Measurements from ENCODE around the gene PPP2R1B. TPM values are rescaled to one million over a fixed set of nuclear protein-coding genes. Genes with fewer than 3 reads are reported as not detected.

PPP2R1B gene
- total RNA-seq, 6 donors from 2014 or later = 11.3 to 31.8 (median 22.0) TPM

DNA sequence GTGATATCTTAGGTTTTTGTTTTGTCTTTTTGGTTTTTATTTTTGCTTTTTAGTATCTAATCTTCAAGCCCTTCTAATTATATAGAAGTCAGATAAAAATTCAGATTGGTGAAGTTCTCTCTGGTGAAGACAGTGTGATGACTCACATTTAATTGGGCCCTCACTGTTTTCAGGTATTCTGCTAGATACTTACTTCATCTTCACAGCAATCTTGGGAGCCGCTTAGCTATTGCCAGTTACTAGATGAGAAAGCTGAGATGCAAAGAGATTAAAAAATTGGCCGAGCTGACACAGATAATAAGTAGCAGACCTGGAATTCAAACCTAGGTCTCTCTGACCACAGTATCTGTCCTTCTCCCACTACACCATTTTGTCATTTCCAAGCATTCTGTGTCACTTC, 75.0 kb downstream of the PPP2R1B start:
- DNase-seq = no peak
- no peak for TF ChIP-seq CTCF (IDR thresholded peaks at IDR 0.05)
- no peak for TF ChIP-seq POLR2AphosphoS5 (IDR thresholded peaks at IDR 0.05)
- TF ChIP-seq EP300 (IDR thresholded peaks at IDR 0.05) = no peak
- no peak for TF ChIP-seq POLR2A (IDR thresholded peaks at IDR 0.05)
- no peaks in the 10 kb centered on the region for H3K9me3 ChIP-seq
- no peak overlapping the region for H3K27ac ChIP-seq
- H3K27me3 ChIP-seq = no peaks in the 10 kb centered on the region
- H3K36me3 ChIP-seq = peaks cover 6 to 28% (median 8%) of the 10 kb centered on the region in 4 donors
- ATAC-seq (ENCODE audit: low FRiP score in 2 of 2) = no peak
- no peak overlapping the region for H3K4me3 ChIP-seq
- H3K4me1 ChIP-seq = peaks cover 0 to 11% (median 7%) of the 10 kb centered on the region in 4 donors
- whole genome bisulfite sequencing, 2 donors = 97 to 100% methylated on average over 2 of the region's 2 CpGs

GRCh38 chr11:111688013-111688412, 78.2 kb downstream of the PPP2R1B start:
- no peak for TF ChIP-seq EP300 (IDR thresholded peaks at IDR 0.05)
- no peak for TF ChIP-seq POLR2A (IDR thresholded peaks at IDR 0.05)
- no peak for TF ChIP-seq POLR2AphosphoS5 (IDR thresholded peaks at IDR 0.05)
- no peak for TF ChIP-seq CTCF (IDR thresholded peaks at IDR 0.05)
- 97 to 98% methylated on average over 7 of the region's 7 CpGs for WGBS, 2 donors
- peaks cover 6 to 32% (median 8%) of the 10 kb centered on the region in 4 donors for H3K36me3 ChIP-seq
- H3K27me3 ChIP-seq = no peaks in the 10 kb centered on the region
- no peak for DNase-seq
- H3K4me3 ChIP-seq = no peak overlapping the region
- ATAC-seq (ENCODE audit: low FRiP score in 2 of 2) = no peak
- H3K4me1 ChIP-seq = no peaks in the 10 kb centered on the region
- H3K9me3 ChIP-seq = no peaks in the 10 kb centered on the region
- no peak overlapping the region for H3K27ac ChIP-seq

- H3K27ac ChIP-seq = no peak overlapping the region
- H3K4me1 ChIP-seq = no peaks in the 10 kb centered on the region
- DNase-seq (no peak), ATAC-seq (ENCODE audit: low FRiP score in 2 of 2) (no peak)
- 90 to 93% methylated on average over 2 of the region's 2 CpGs for WGBS, 2 donors
- peaks cover 4 to 20% (median 7%) of the 10 kb centered on the region in 4 donors for H3K36me3 ChIP-seq
- no peaks in the 10 kb centered on the region for H3K9me3 ChIP-seq
- no peaks in the 10 kb centered on the region for H3K27me3 ChIP-seq
- TF ChIP-seq POLR2AphosphoS5 (IDR thresholded peaks at IDR 0.05) (no peak), EP300 (IDR thresholded peaks at IDR 0.05) (no peak), CTCF (IDR thresholded peaks at IDR 0.05) (no peak), POLR2A (IDR thresholded peaks at IDR 0.05) (no peak)
- H3K4me3 ChIP-seq = no peak overlapping the region
These were observed 81.9 kb downstream of the PPP2R1B start for GRCh38 chr11:111684251-111684650.

DNA sequence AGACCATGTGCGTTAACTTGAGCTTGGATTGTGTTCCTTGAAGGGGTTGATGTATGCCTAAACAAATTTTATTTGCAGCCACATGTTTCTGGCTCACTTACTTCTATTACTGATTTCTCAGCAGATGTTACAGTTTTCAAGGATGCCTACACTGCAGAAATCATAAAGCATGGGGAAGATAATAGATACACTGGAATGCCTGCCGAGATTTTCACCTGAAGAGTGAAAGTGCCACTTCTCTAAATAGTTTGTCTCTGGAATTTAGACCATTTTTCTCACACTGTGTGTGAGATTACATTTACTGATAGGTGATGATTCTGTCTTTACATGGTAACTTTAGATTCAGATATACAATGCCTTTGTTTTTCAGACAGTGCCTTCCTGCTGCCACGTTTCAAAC, 82.4 kb downstream of the PPP2R1B start:
- TF ChIP-seq POLR2AphosphoS5 (IDR thresholded peaks at IDR 0.05) = no peak
- TF ChIP-seq POLR2A (IDR thresholded peaks at IDR 0.05) = no peak
- no peak for TF ChIP-seq CTCF (IDR thresholded peaks at IDR 0.05)
- no peak for TF ChIP-seq EP300 (IDR thresholded peaks at IDR 0.05)
- ATAC-seq (ENCODE audit: low FRiP score in 2 of 2) = no peak
- WGBS, 2 donors = 85 to 90% methylated on average over 3 of the region's 3 CpGs

DNA sequence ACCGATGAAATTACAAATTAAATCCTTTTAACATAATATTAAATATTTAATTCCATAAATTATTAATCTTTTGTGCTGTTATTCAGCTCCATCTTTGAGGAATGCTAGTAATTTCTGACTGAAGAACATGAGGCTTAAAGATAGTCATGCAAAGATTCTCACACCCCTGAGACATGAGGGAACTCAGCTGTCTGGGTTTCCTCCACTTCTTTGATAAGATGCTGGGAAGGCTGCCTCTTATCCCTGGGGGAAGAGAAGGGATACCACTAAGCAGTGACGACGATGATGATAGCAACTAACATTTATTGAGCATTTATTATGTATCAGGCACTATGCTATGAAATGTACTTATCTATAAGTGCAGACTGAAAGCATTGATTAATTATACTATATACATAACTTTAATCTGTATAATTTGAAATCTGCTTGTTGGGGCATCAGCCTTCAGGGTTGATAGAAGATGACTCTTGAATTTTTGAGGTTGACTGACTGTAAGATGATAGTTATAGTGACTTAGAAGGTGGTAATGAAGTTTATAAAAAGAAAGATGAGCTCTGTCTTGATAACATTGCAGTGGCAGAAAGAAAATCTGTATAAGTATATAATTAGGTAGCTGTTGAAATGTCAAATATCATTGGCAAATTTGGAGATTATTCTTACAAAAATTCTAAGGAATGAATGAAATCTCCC, 85.6 kb downstream of the PPP2R1B start:
- no peaks in the 10 kb centered on the region for H3K4me1 ChIP-seq
- DNase-seq (no peak), ATAC-seq (ENCODE audit: low FRiP score in 2 of 2) (no peak)
- no peaks in the 10 kb centered on the region for H3K9me3 ChIP-seq
- no peak overlapping the region for H3K4me3 ChIP-seq
- TF ChIP-seq POLR2A (IDR thresholded peaks at IDR 0.05) (no peak), CTCF (IDR thresholded peaks at IDR 0.05) (no peak), POLR2AphosphoS5 (IDR thresholded peaks at IDR 0.05) (no peak), EP300 (IDR thresholded peaks at IDR 0.05) (no peak)
- H3K27me3 ChIP-seq = no peaks in the 10 kb centered on the region
- peaks cover 0 to 4% (median 0%) of the 10 kb centered on the region in 4 donors for H3K36me3 ChIP-seq
- 91 to 94% methylated on average over 3 of the region's 3 CpGs for WGBS, 2 donors
- H3K27ac ChIP-seq = no peak overlapping the region

More for the DNA sequence above, 82.4 kb downstream of the PPP2R1B start:
- H3K27me3 ChIP-seq = no peaks in the 10 kb centered on the region
- no peak overlapping the region for H3K27ac ChIP-seq
- no peaks in the 10 kb centered on the region for H3K4me1 ChIP-seq
- no peaks in the 10 kb centered on the region for H3K9me3 ChIP-seq
- no peak overlapping the region for H3K4me3 ChIP-seq
- no peak for DNase-seq
- peaks cover 0 to 15% (median 7%) of the 10 kb centered on the region in 4 donors for H3K36me3 ChIP-seq

All from upper lobe of left lung (tissue), 6 donors.